ENCODE data around the gene NRP2.

DNA sequence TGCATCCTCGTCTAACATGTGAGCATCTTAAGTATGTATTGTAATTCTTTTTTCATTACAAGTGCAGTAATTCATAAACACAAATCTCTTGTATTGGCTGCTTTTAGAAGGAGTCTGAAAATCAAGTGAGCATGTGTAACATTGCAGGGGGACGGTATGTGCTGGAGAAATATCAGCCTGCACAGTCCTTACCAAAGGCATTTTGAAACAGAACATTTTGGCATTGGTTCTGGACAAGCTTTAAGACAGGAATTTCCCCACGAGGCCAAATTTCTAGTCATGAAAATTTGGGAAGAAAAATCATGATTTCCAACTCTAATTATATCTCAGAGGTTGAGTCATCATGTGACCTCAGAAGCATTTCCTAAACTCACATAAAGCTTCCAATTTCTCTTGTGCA lies 24.7 kb upstream of the NRP2 start:
- TF ChIP-seq POLR2A (IDR thresholded peaks at IDR 0.05; ENCODE audit: low read length) (no peak), GATA1 (IDR thresholded peaks at IDR 0.05; ENCODE audit: low read depth, low read length) (no peak)

Data from erythroblast (primary cell).